GM13976 (cell line): ENCODE results near the gene PDAP1.

Experiments
- DNase-seq: peaks from one replicate; pipeline ENCODE4 v3.0.0; 2012; ENCODE audit warnings: low spot score
- CTCF ChIP-seq: IDR thresholded peaks from 2 replicates; pipeline ENCODE4 v1.5.1; 2012; ENCODE audit warnings: borderline replicate concordance, mild to moderate bottlenecking; ENCODE audit not compliant: insufficient read depth; ENCODE audit errors: extremely low read depth, missing control alignments, control extremely low read depth
- in situ Hi-C: fragments of 300-500 bp; cut with MboI; formaldehyde crosslinking; loops from one replicate; pipeline ENCODE4 v1.12.0; 2022; ENCODE audit warnings: low sequenced_read_pairs, mixed read lengths, inconsistent platforms; ENCODE audit not compliant: unreplicated experiment

PDAP1 gene

GRCh38 chr7:99408379-99409191, at the start of gene PDAP1, which contains the start of gene BUD31:
TSS of gene PDAP1 (minus strand) at chr7:99408597. CDS start at chr7:99408548, 49 bp downstream.
TSS of gene BUD31 (plus strand) at chr7:99408969. CDS start at chr7:99411093, 2,124 bp downstream.
- TF ChIP-seq CTCF, result no peak
- in situ Hi-C loops, result no loop called here
- DNase-seq, result peak; percentile 96

GRCh38 chr7:99457650-99458493, 49.5 kb upstream of the PDAP1 start:
- DNase-seq, result no peak
- in situ Hi-C loops, result no loop called here
- no peak for TF ChIP-seq CTCF

- TF ChIP-seq CTCF, result no peak
- in situ Hi-C loops, result no loop called here
- no peak for DNase-seq
Observed at GRCh38 chr7:99457050-99457649, 48.8 kb upstream of the PDAP1 start.

GRCh38 chr7:99456288-99456687, 47.9 kb upstream of the PDAP1 start:
- no peak for DNase-seq
- TF ChIP-seq CTCF, result no peak
- in situ Hi-C loops, result no loop called here

GRCh38 chr7:99455874-99456273, 47.5 kb upstream of the PDAP1 start:
- in situ Hi-C loops, result no loop called here
- no peak for DNase-seq
- TF ChIP-seq CTCF, result no peak

- no peak for DNase-seq
- in situ Hi-C loops, result no loop called here
- TF ChIP-seq CTCF, result no peak
Observed at GRCh38 chr7:99453105-99453504, 44.7 kb upstream of the PDAP1 start.
